M059J (cell line): Measurements from ENCODE around the gene WDR18. TPM values are rescaled to one million over a fixed set of nuclear protein-coding genes. Genes with fewer than 3 reads are reported as not detected.
"Not testable (repeated sequence)": the region's sequence is repeated elsewhere in the genome, so short reads cannot be mapped to it uniquely, and the experiment has no call there.

Experiments
- DNase-seq: peaks from one replicate; pipeline ENCODE4 v3.0.0-alpha.2; 2012; ENCODE audit warnings: low read depth
- total RNA-seq: library from RNA; depleted of rRNA; stranded (reverse); fragments of >200 nt; shearing (Covaris generic); gene quantifications from 2 replicates; pipeline ENCODE4 v1.2.3, GENCODE V29; 2014

WDR18 gene
- total RNA-seq, 1 experiment from 2014 or later = 70.4 TPM

DNA sequence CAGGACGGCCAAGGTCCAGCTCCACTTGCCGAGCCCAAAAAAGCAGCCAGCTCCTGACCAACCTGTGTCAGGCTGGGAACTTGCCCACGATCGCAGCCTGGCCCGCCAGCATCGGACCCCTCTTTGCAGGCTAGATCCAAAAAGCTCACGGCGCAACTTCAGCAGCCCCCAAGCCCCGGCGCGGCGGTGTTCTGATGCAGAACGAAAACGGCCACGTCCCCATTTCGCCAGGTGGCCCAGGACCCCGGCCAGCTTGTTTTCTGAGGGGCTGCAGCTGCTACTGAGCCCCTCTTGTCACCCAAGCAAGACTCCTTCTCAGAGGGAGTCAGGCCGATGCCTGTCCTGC lies 35.4 kb downstream of the WDR18 start:
- DNase-seq = no peak

GRCh38 chr19:1019980-1020867 lies 36.1 kb downstream of the WDR18 start:
- DNase-seq = no peak

DNA sequence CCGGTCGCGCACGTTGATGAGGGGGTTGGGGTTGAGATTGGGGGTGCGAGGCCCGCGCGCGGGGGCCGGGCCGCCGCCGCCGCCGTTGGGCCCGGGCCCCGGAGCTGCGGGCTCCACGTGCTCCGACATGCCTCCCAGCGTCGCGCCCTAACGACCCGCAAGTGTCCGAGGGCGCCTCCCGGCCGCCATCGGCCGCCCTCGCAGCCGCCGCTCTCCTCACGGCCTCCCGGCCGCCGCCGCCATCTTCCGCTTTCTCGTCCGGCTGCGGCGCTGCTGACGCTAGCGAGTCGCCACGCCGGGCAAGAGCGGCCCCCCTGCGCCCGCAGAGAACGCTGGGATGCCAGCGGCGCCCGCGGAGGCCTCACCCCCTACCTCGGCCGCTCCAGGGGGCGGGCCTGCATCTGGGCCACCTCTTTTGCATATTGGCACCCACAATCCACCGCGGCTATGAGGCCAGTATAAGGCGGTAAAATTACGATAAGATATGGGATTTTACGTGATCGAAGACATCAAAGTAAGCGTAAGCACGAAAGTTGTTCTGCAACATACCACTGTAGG lies 36.8 kb downstream of the WDR18 start, which contains the start of gene TMEM259:
Gene TMEM259 (minus strand): TSS at position 256 of the 558 bp plus-strand sequence. CDS start 127 bp downstream, at position 129.
- peak; percentile 97 for DNase-seq

DNA sequence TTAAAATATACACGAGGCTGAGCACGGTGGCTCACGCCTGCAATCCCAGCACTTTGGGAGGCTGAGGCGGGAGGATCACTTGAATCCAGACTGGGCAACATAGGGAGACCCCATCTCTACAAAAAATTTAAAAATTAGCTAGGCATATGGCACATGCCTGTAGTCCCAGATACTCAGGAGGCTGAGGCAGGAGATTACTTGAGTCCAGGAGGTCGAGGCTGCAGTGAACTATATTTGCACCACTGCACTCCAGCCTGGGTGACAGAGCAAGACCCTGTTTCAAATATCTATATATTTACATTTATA lies 39.7 kb downstream of the WDR18 start:
- DNase-seq = not testable (repeated sequence)

GRCh38 chr19:1025080-1025479 lies 40.9 kb downstream of the WDR18 start:
- not testable (repeated sequence) for DNase-seq

- DNase-seq = peak; percentile 82
These were observed 42.0 kb downstream of the WDR18 start, which contains the start of gene CNN2 for GRCh38 chr19:1025960-1026782. Gene CNN2 (plus strand): TSS chr19:1026608. CDS start chr19:1026662, 54 bp downstream.

DNA sequence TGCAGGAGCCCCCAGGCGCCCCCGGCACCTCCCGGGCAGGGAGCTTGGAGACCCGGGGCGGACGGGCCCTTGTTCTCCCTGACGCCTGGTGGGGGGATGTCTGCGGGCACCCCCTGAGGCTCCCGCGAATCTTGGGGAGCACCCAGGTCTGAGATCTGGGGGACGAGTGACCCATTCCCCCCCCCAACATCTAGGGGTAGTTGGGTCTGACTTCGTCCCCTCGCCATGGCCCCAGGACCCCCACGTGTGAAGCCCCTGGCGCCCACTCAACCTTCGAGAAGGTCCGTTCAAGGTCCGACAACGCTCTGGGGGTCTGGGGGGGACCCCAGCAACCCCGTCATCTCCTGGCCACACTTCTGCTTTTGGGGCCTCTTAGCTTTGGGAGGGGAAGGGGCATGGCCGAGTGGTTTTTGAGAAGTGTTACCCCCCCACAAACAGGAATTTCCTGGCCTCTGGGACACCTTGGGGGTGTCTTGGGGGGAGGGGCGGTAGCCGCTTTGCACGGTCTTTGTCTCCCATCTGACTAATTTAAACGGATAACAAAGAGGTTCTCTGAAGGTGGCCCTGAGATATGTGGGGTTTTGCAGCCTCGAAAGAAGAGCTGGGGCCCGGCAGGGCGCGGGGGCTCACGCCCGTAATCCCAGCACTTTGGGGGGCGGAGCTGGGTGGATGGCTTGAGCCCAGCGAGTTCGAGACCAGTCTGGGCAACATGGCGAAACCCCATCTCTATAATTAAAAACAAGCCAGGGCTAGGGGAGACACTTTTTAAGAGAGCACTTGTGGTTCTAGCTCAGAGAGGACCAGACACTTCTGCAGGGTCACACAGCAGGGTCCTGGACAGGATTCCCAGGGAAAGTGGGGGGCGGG lies 42.9 kb downstream of the WDR18 start:
- DNase-seq = peak; percentile 65

DNA sequence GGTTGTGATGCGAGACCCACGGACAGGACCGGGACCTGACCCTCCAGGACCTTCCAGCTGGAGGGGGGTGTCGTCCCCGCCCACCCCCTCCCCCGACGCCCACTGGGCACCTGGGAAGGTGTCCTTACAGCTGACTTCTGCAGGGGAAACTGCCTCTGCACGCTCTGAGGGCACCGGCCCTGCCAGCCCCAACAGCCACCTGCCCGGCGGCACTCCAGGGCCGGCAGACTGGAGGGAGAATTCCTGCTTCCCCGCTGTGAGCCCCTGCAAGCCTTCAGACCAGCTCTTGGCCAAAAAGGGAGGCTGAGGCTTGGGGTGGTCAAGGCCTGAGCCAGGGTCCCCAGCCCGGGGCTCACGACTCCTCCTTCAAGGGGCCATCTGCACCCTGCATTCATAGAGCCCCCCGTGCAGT lies 43.5 kb downstream of the WDR18 start:
- no peak for DNase-seq

DNA sequence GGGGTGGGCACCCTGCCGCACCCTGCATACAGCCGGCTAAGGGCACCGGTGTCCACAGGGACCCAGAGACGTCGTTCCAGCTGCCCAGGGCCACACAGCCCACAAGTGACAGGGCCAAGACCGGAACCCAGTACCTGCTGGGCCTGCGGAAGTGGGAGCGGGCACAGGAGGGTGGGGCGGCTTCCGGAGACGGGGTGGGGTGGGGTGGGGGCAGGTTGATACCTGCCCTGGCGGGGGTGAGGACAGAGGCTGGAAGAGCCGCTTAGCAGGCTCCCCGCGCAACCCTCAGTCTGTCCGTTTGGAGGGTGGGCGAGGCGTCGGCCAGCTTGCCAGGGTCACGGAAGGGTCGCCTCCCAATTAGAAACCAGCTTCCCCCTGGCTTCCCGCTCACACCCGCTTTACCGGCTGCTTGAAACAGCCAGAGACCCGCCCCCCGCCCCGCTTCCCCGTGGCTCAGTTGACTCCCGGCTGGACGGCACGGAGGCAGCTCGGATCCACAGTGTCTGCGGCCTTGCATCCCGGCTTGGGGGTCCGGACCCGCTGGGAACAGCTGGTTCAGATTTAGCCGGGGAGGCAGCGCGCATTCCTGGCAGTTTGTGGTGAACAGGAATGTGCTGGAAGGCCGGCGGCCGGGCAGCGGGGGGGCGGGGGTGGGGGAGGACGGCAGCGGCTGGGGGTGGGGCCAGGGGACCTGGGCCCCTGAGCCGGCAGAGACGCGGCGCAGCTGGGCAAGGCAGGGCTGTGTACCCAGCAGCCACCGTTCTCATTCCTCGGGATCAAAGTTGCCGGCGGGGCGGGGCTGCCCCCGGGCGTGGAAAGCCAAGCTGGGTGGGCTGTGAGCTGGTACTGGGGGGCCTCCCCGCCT lies 44.1 kb downstream of the WDR18 start:
- DNase-seq = peak; percentile 94

GRCh38 chr19:1032264-1032867 lies 48.2 kb downstream of the WDR18 start:
- no peak for DNase-seq

DNA sequence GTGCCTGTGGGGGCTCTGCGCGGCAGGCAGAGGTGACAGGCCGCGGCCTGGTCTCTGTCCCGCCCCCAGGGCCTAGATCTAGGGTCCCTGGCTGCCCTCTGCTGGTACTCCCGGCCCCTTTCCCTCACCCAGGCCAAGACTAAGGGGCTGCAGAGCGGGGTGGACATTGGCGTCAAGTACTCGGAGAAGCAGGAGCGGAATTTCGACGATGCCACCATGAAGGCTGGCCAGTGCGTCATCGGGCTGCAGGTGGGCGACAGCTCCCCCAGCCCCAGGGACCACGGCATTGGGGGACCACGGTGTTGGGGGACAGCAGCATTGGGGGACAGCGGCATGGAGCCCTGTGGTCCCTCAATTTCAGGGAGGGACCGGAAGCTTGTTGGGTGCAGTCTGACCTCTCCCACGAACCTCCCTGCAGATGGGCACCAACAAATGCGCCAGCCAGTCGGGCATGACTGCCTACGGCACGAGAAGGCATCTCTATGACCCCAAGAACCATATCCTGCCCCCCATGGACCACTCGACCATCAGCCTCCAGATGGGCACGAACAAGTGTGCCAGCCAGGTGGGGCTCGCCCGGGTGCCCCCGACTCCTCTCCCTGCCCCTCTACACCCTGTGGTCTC lies 52.0 kb downstream of the WDR18 start:
- no peak for DNase-seq

GRCh38 chr19:1037621-1038064 lies 53.5 kb downstream of the WDR18 start:
- no peak for DNase-seq

- DNase-seq = no peak
These were observed 55.0 kb downstream of the WDR18 start for GRCh38 chr19:1038978-1039645.

DNA sequence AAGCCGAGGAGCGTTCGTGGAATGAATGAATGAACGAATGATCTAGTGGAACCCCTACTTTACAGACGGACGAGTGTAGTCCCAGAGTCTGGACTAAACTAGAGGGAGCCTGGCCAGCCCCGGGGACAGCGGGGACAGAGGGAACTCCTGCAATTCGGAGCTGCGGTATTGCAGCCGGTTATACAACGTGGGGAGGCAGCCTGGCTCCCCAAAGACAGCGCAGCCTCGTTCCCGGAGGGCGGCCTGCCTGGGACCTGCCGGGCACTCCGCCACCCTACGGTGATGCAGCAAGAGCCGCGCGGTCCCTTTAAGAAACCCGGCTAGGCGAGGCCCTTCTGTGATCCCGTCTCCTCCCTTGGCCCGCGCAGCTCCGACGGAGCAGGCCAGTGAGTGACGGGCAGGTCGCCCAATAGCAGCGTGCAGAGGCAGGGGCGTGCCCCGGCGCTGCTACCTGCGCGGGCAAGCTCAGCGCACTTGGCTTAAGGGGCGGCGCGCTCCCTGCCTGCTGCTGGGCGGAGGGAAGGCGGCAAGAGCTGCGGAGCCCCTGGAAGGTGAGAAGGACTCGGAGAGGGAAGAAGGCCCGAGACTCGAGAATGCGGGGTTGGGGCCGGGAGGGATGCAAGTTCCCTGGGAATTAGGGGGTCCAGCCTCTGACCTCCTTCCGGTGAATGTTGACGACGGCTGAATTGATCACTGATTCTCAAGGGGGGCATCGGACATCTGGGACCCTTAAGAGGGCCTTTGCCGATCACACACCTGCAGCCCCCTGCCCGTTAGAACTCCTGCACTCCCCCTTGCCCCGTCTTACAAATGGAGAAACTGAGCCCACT lies 55.7 kb downstream of the WDR18 start, which contains the start of gene ABCA7:
Gene ABCA7 (plus strand): TSS at position 462 of the 830 bp plus-strand sequence. CDS start 1,255 bp downstream, outside the sequence.
- DNase-seq = peak; percentile 97

GRCh38 chr19:1040476-1041271 lies 56.5 kb downstream of the WDR18 start:
- peak; percentile 74 for DNase-seq

DNA sequence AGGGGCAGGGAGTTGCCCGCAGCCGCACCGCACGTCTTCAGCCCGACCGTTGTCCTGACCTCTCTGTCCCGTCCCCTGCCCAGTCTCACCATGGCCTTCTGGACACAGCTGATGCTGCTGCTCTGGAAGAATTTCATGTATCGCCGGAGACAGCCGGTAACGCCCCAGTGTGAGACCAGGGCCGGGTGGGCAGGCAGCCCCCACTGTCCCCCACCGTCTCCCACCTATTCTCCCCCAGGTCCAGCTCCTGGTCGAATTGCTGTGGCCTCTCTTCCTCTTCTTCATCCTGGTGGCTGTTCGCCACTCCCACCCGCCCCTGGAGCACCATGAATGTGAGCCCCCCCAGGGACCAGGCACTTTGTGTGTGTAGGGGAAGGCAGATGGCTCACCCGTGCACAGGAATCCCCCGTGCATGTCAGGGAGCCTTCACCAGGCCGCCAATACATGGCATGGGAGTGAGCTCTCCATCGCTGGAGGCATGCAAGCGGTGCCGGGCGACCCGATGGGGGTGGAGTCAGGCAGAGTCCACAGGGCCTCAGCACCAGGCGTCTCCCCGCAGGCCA lies 57.2 kb downstream of the WDR18 start:
- DNase-seq = no peak
